HL-60/S4 treated with phorbol 12-myristate 13-acetate at 8.2 ng/mL for 4 days and 3 days (cell line): ENCODE data around the gene CDC42EP3.

Source experiments
- in situ Hi-C: fragments of 300-500 bp; cut with MboI; formaldehyde crosslinking; loops from 2 replicates; pipeline ENCODE4 v1.15.0; 2022; ENCODE audit warnings: low sequenced_read_pairs

CDC42EP3 gene

GRCh38 chr2:37593024-37593423, 78.4 kb downstream of the CDC42EP3 start:
- in situ Hi-C loops: no loop called here
